AG04450 (cell line): ENCODE results near the gene LDB2. TPM values are rescaled to one million over a fixed set of nuclear protein-coding genes. Genes with fewer than 3 reads are reported as not detected.

ENCODE experiments used
- CTCF ChIA-PET: fragments of 300-600, 350-600 bp; formaldehyde crosslinking; extraction: SDS; loops from one replicate; lab custom pipeline; 2022; ENCODE audit warnings: antibody characterized with exemption, inconsistent platforms; lab: Charles Lee
- POLR2A ChIA-PET: fragments of 350-600 bp; formaldehyde crosslinking; extraction: SDS; loops from one replicate; lab custom pipeline; 2021; ENCODE audit warnings: antibody characterized with exemption, inconsistent platforms; lab: Yijun Ruan, JAX
- DNase-seq: peaks from one replicate; pipeline ENCODE4 v3.0.0-alpha.2; 2011; ENCODE audit warnings: low read depth, low spot score
- H3K27ac ChIP-seq: one replicate; pipeline ENCODE4 v1.5.1; 2012; ENCODE audit warnings: low read depth, low read length, control low read depth
- H3K27me3 ChIP-seq: one replicate; pipeline ENCODE4 v1.6.0; 2012; ENCODE audit warnings: low read length; ENCODE audit not compliant: control insufficient read depth, insufficient read depth
- H3K4me3 ChIP-seq: 2 replicates; pipeline ENCODE4 v1.5.1; 2011; ENCODE audit warnings: mild to moderate bottlenecking, low read depth, low read length, control low read depth
- H3K9me3 ChIP-seq: 2 replicates; pipeline ENCODE4 v1.5.1; 2012; ENCODE audit warnings: low read length; ENCODE audit not compliant: control insufficient read depth, insufficient read depth
- polyA plus RNA-seq: library from polyadenylated mRNA; depleted of rRNA; stranded (reverse); fragments of >200 nt; gene quantifications from 2 replicates; pipeline ENCODE4 v1.2.3, GENCODE V29; 2011
- TF ChIP-seq, protein P1 (sequence below): IDR thresholded peaks from 2 replicates; pipeline ENCODE4 v1.5.1; 2011; ENCODE audit warnings: low read depth, low read length, control low read depth, inconsistent platforms

Gene LDB2
- polyA plus RNA-seq, 1 experiment = 180 TPM

DNA sequence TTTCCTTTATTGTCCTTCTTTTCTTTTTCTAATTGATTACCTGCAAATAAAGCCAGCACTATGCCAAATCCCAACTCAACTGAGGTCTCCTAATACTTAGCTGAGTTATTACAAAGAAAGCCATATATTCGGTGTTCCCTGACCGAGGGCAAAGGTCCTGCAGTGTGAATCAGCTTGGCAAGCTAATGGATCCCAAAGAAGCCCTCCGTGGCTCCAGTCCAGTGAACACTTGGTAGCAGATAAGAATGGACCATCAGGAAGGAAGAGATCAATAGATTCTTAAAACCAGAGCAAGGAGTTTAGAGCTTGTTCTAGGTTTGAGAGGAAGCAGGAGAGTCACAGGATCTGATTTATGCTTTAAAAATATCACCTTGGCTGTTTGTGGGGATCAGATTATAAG lies 8.5 kb downstream of the LDB2 start:
- POLR2A ChIA-PET = no interaction called here
- Histone ChIP-seq H3K27ac (no peak overlapping the region), H3K9me3 (no peaks in the 10 kb centered on the region), H3K27me3 (no peaks in the 10 kb centered on the region), H3K4me3 (no peak overlapping the region)
- CTCF ChIA-PET = interaction anchor here (1.0 kb wide), 1 partner anchor 175 kb away, joined by 3 read pairs; no protein-coding TSS in a partner anchor
- TF ChIP-seq, protein P1, sequence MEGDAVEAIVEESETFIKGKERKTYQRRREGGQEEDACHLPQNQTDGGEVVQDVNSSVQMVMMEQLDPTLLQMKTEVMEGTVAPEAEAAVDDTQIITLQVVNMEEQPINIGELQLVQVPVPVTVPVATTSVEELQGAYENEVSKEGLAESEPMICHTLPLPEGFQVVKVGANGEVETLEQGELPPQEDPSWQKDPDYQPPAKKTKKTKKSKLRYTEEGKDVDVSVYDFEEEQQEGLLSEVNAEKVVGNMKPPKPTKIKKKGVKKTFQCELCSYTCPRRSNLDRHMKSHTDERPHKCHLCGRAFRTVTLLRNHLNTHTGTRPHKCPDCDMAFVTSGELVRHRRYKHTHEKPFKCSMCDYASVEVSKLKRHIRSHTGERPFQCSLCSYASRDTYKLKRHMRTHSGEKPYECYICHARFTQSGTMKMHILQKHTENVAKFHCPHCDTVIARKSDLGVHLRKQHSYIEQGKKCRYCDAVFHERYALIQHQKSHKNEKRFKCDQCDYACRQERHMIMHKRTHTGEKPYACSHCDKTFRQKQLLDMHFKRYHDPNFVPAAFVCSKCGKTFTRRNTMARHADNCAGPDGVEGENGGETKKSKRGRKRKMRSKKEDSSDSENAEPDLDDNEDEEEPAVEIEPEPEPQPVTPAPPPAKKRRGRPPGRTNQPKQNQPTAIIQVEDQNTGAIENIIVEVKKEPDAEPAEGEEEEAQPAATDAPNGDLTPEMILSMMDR = no peak
- no peak for DNase-seq

DNA sequence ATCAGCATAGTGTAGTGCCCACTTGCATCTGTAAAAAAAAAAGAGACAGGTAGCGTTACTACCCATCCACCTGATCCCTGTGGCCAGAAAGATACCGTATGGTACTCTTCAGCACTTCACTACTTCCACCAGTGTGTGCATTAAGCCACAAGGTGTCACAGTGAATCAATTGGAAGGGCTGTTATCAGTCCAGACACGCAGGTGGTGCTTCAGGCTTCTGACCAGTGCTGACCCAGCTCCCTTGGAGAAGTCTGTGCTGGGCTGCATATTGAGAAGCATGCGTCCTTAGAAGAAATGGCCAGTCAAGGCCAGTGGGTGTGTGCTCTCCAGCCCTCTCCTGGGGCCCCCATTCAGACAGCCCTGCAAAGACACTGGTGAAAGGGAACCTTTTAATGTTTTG lies 10.6 kb downstream of the LDB2 start:
- ChIA-PET POLR2A (no interaction called here), CTCF (interaction anchor here (1.4 kb wide), 1 partner anchor 436 kb away, joined by 3 read pairs; no protein-coding TSS in a partner anchor)

DNA sequence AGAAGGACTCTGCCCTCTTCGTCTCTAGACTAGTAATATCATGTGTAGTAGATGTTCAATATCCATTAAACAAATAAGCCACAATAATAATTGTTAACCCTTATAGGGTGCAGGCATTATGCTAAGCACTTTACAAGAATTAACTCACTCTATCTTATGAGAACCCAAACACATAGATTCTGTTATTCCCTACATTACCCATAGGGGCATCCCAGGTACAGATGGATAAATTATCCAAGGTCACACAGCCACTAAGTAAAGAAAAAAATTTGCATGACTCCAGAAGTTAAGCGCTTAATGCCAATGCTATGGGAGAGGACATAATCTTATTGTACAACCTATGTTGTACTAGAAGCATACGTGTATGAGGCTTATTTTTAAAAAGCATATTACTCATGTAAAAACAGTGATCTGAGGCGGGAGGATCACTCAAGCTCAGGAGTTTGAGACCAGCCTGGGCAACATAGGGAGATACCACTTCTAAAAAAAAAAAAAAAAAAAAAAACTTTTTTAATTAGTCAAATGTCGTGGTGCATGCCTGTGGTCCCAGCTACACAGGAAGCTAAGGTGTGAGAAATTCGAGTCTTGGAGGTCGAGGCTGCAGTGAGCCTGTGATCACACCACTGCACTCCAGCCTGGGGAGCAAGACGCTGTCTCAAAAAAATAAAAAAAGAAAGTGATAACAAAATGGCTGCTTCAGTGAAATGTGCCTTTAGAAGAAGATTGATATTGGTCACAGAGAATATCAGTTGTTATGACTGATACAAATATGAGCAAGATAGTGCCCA lies 13.6 kb downstream of the LDB2 start:
- H3K9me3 ChIP-seq = no peaks in the 10 kb centered on the region
- POLR2A ChIA-PET = no interaction called here
- DNase-seq = no peak
- CTCF ChIA-PET = interaction anchor here (0.6 kb wide), 1 partner anchor 392 kb away, joined by 4 read pairs; no protein-coding TSS in a partner anchor
- no peak overlapping the region for H3K4me3 ChIP-seq
- TF ChIP-seq, protein P1 = peak; percentile 35; the same call in 1 of the 2 replicates
- H3K27ac ChIP-seq = no peak overlapping the region
- no peaks in the 10 kb centered on the region for H3K27me3 ChIP-seq

More for the DNA sequence above, 10.6 kb downstream of the LDB2 start:
- Histone ChIP-seq H3K9me3 (no peaks in the 10 kb centered on the region), H3K27me3 (no peaks in the 10 kb centered on the region), H3K27ac (no peak overlapping the region), H3K4me3 (no peak overlapping the region)
- TF ChIP-seq, protein P1 = no peak
- no peak for DNase-seq

DNA sequence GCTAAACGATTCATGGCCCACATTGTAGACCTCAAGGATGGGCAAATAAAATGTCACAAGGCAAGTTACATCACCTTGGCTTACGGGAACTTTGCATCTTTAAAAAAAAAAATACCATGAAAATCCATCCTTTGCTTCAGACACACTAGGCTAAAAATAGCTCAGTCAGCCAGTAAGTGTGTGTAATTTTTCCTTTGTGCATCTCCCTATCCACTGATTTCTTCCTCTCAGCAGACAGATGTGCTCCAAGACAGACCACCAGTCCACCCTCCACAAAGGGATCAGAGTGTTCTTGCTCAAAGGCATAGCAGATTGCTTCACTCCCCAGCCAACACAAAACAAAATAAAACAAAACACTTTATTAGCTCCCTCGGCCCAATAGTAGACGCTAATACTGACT lies 14.6 kb downstream of the LDB2 start:
- POLR2A ChIA-PET = no interaction called here
- no peak for DNase-seq
- TF ChIP-seq, protein P1 = no peak

More for the DNA sequence above, 14.6 kb downstream of the LDB2 start:
- H3K27me3 ChIP-seq = no peaks in the 10 kb centered on the region
- CTCF ChIA-PET = no interaction called here
- no peak overlapping the region for H3K27ac ChIP-seq
- no peaks in the 10 kb centered on the region for H3K9me3 ChIP-seq
- no peak overlapping the region for H3K4me3 ChIP-seq
